Measurements from ENCODE around the gene ZNF292. TPM values are rescaled to one million over a fixed set of nuclear protein-coding genes. Genes with fewer than 3 reads are reported as not detected.

Gene ZNF292
- 10 to 100 TPM; 56.2 to 62.1 TPM for total RNA-seq

DNA sequence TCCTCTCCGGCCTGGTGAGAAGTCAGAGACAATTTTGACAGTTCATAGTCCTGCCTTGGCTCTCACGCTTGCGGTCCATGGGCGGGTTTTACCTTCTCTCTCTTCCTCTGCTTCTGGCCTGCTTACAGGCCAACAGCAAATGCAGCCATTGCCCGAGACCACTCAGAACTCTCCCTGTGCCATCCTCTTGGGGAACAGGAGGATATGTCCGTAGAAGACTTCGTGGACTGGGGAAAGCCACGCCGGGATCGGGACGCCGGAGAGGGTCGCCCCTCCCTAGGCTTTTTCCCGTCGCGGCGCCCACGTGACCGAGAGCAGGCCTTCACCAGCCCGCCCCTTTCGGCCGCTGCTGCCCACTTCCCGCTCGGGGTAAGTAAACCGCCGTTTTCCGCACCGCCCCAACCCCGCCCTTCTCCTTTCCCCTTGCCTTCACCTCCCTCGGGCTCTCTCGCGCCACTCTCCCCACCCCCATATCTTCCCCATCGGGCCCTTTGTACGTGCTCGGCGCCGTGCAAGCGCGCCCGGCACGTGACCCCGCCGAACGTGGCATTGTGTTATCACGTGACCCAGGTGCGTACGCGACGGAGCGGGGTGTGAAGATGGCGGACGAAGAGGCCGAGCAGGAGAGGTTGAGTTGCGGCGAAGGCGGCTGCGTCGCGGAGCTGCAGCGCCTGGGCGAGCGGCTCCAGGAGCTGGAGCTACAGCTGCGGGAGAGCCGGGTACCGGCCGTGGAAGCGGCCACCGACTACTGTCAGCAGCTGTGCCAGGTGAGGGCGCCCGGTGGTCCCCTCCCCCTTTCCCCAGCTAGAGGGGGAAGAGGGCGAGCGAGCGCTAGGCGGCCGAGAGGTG, at the start of gene ZNF292:
Gene ZNF292 (plus strand): TSS at position 573 of the 849 bp plus-strand sequence. CDS start 27 bp downstream, at position 600.

Other genes starting within 250 kb of the ZNF292 start
- not detected for gene HTR1E, start 218.0 kb upstream of the ZNF292 start, total RNA-seq
- not detected for gene CGA, start 60.5 kb upstream of the ZNF292 start, total RNA-seq
- 1 to 10 TPM; 8.6 to 9.4 TPM for gene SMIM8, start 167.0 kb downstream of the ZNF292 start, total RNA-seq
- not detected for gene GJB7, start 173.7 kb downstream of the ZNF292 start, total RNA-seq
- 1 to 10 TPM; 1.6 to 1.7 TPM for gene C6orf163, start 189.2 kb downstream of the ZNF292 start, total RNA-seq

Data from activated naive CD4-positive, alpha-beta T cell treated with anti-CD3 and anti-CD28 coated beads, Interleukin-2, amount 10 ng/mL, durations not matched to agents 5 hours and 36 hours (primary cell).